Measurements from ENCODE around the gene GTF2A1.
A peak's percentile ranks its signal among the peaks of the same experiment; 100 is the strongest.

The GTF2A1 gene

DNA sequence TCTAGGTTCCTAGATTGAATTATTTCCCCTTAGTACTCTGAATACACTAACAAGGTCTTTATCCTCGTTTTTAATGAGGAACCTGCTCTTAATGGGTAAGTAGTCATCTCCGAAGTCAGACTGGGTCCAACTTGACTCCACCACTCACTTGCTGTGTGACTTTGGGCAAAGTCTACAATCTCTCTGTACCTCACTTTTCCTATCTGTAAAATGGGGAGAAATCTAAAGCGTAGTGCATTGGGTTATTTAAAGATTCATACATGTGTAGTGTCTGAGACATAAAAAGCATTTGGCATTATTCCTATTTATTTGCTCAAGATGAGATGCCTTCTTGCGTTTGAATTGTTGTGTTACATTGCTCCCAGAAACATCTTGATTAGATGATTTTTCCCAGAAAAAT, 51.5 kb downstream of the GTF2A1 start:
- CTCF ChIA-PET: interaction anchor here (1.2 kb wide), 1 partner anchor 226 kb away, joined by 5 read pairs; no protein-coding TSS in a partner anchor

DNA sequence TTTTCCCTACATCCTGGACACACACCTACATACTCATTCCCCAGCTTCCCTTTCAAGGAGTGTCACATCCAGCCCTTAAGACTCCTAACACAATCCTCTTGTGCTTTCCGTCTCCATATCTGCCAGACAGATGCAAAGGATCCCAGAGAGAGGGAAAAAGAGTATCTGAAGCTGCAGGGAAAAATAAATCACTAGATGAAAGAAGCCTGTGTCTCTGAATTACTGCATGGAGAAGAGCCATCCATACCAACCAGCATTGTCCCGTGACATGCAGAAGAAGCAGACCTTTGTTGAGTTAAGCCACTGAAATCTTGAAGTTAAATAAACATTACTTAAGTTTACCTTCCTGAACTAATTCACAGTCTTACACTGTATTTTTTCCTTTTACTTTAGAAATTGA, 54.6 kb downstream of the GTF2A1 start:
- TF ChIP-seq, protein P1, sequence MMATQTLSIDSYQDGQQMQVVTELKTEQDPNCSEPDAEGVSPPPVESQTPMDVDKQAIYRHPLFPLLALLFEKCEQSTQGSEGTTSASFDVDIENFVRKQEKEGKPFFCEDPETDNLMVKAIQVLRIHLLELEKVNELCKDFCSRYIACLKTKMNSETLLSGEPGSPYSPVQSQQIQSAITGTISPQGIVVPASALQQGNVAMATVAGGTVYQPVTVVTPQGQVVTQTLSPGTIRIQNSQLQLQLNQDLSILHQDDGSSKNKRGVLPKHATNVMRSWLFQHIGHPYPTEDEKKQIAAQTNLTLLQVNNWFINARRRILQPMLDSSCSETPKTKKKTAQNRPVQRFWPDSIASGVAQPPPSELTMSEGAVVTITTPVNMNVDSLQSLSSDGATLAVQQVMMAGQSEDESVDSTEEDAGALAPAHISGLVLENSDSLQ (IDR thresholded peaks at IDR 0.05): no peak
- TF ChIP-seq ELF4 (IDR thresholded peaks at IDR 0.05) (no peak), BHLHE40 (IDR thresholded peaks at IDR 0.05; ENCODE audit: borderline replicate concordance) (no peak)
- POLR2A ChIA-PET: no interaction called here
- DNase-seq (ENCODE audit: extremely low spot score): no peak
- CTCF ChIA-PET: interaction anchor here (0.6 to 4.1 kb wide), 2 partner anchors 22 to 169 kb away, joined by 3 to 19 read pairs; no protein-coding TSS in a partner anchor

More for the DNA sequence above, 51.5 kb downstream of the GTF2A1 start:
- POLR2A ChIA-PET: no interaction called here
- TF ChIP-seq TARDBP (IDR thresholded peaks at IDR 0.05) (no peak), HDGF (IDR thresholded peaks at IDR 0.05; ENCODE audit: borderline replicate concordance) (no peak), SP1 (IDR thresholded peaks at IDR 0.05) (no peak), CTBP1 (IDR thresholded peaks at IDR 0.05; ENCODE audit: borderline replicate concordance) (no peak), BHLHE40 (IDR thresholded peaks at IDR 0.05; ENCODE audit: borderline replicate concordance) (no peak), SUZ12 (IDR thresholded peaks at IDR 0.05) (no peak)
- no peak for DNase-seq (ENCODE audit: extremely low spot score)

- DNase-seq (ENCODE audit: extremely low spot score): no peak
- CTCF ChIA-PET: interaction anchor here (0.6 to 4.1 kb wide), 2 partner anchors 23 to 168 kb away, joined by 3 to 19 read pairs; no protein-coding TSS in a partner anchor
- POLR2A ChIA-PET: no interaction called here
- TF ChIP-seq ELF4 (IDR thresholded peaks at IDR 0.05) (no peak), BHLHE40 (IDR thresholded peaks at IDR 0.05; ENCODE audit: borderline replicate concordance) (no peak), LEF1 (IDR thresholded peaks at IDR 0.05; ENCODE audit: borderline replicate concordance) (no peak), FOXK2 (IDR thresholded peaks at IDR 0.05) (no peak), SP1 (IDR thresholded peaks at IDR 0.05) (no peak), TARDBP (IDR thresholded peaks at IDR 0.05) (no peak), HDGF (IDR thresholded peaks at IDR 0.05; ENCODE audit: borderline replicate concordance) (no peak), FOXA1 (IDR thresholded peaks at IDR 0.05) (no peak), L3MBTL2 (conservative IDR thresholded peaks at IDR 0.05) (no peak), NFRKB (IDR thresholded peaks at IDR 0.05) (no peak), ARNT (IDR thresholded peaks at IDR 0.05) (no peak), SUZ12 (IDR thresholded peaks at IDR 0.05) (no peak), ZNF384 (IDR thresholded peaks at IDR 0.05) (no peak), CTBP1 (IDR thresholded peaks at IDR 0.05; ENCODE audit: borderline replicate concordance) (no peak)
- TF ChIP-seq, protein P1 (IDR thresholded peaks at IDR 0.05): no peak
These were observed 55.6 kb downstream of the GTF2A1 start for GRCh38 chr14:81165188-81165587.

DNA sequence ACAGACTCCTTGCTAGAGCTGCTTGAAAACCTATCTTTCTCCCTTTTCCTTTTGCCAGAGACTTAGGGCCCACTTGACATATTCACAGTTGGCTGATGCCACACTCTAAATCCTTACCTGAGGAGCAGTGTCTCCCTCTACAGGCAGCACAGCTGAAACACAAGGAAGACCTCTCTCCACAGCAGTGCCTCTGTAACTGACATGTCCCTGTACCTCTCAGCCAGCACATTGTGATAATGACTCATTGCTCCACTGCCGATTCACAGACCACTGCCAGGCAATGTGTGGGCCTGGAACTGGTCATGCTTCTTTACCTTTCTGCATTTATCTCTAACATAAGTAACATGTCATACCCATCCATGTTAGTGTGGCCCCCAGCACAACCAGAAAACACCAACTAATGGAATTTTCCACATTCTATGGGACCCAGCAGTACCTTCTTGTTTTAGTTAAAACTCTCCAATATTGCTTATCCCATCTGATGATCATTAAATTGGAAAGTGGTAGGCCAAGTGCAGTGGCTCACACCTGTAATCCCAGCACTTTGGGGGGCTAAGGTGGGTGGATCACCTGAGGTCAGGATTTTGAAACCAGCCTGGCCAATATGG, 56.5 kb downstream of the GTF2A1 start:
- CTCF ChIA-PET: interaction anchor here (0.6 to 4.1 kb wide), 7 partner anchors 13 to 428 kb away, joined by 3 to 19 read pairs (median 3); no protein-coding TSS in a partner anchor
- DNase-seq (ENCODE audit: extremely low spot score): peak; percentile 68
- TF ChIP-seq FOXM1 (IDR thresholded peaks at IDR 0.05; ENCODE audit: borderline replicate concordance) (no peak), CTBP1 (IDR thresholded peaks at IDR 0.05; ENCODE audit: borderline replicate concordance) (no peak), SUZ12 (IDR thresholded peaks at IDR 0.05) (no peak), L3MBTL2 (conservative IDR thresholded peaks at IDR 0.05) (no peak), NFRKB (IDR thresholded peaks at IDR 0.05) (no peak)
- TF ChIP-seq, protein P1 (IDR thresholded peaks at IDR 0.05): peak; percentile 52; the same call in 1 of the 2 replicates
- POLR2A ChIA-PET: no interaction called here

DNA sequence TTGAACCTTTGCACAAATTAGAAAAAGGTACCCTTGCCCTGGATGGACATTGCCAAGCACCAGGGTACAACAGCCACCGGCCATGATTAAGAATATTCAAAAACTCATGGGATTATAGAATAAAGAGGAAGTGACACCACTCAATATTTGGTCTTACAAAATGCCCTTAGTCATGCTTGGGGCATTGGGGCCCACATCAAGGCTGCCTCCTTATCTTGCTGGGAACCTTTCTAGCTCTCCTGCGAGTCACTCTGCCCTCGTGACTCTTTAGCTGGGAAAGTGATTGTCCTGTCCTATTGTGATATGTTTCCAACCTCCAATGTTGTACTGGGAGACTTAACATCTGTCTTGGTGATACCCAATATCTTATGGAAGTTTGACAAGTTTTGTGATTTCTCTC, 57.8 kb downstream of the GTF2A1 start:
- TF ChIP-seq BHLHE40 (IDR thresholded peaks at IDR 0.05; ENCODE audit: borderline replicate concordance): no peak
- no peak for TF ChIP-seq TARDBP (IDR thresholded peaks at IDR 0.05)
- TF ChIP-seq LEF1 (IDR thresholded peaks at IDR 0.05; ENCODE audit: borderline replicate concordance): no peak
- no peak for TF ChIP-seq FOXM1 (IDR thresholded peaks at IDR 0.05; ENCODE audit: borderline replicate concordance)
- TF ChIP-seq ZNF384 (IDR thresholded peaks at IDR 0.05): no peak
- no peak for TF ChIP-seq ELF4 (IDR thresholded peaks at IDR 0.05)
- TF ChIP-seq NFRKB (IDR thresholded peaks at IDR 0.05): no peak
- TF ChIP-seq L3MBTL2 (conservative IDR thresholded peaks at IDR 0.05): no peak
- ChIA-PET CTCF (interaction anchor here (1.1 to 4.1 kb wide), 3 partner anchors 16 to 176 kb away, joined by 3 to 19 read pairs (median 8); no protein-coding TSS in a partner anchor), POLR2A (no interaction called here)
- no peak for DNase-seq (ENCODE audit: extremely low spot score)

DNA sequence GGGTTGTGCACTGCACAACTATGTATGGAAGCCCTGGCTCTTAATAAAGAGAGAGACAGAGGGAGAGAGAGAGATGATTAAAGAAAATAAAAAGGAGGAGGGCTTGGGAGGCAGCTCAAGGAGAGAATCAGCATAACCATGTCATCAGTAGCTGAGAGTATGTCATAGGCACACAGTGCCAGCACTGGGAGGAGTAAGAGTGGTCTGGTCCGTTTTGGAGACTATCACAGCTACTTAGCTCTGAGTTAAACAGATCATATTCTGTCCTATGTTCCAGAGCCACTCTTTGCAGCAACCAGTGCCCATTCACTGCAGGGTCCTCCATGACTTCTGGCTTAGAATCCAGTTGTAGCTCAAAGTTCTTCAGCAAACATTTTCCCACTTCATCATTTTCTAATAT, 59.0 kb downstream of the GTF2A1 start:
- no peak for DNase-seq (ENCODE audit: extremely low spot score)
- CTCF ChIA-PET: interaction anchor here (1.1 kb wide), 1 partner anchor 15 kb away, joined by 3 read pairs; no protein-coding TSS in a partner anchor
- POLR2A ChIA-PET: interaction anchor here (1.5 to 1.7 kb wide), 2 partner anchors 8 to 57 kb away, joined by 3 to 7 read pairs; no protein-coding TSS in a partner anchor
- TF ChIP-seq ELF4 (IDR thresholded peaks at IDR 0.05) (no peak), BHLHE40 (IDR thresholded peaks at IDR 0.05; ENCODE audit: borderline replicate concordance) (no peak)
- TF ChIP-seq, protein P1 (IDR thresholded peaks at IDR 0.05): no peak

Data from HEK293T (cell line).